T-helper 1 cell treated with Interleukin-12 subunit alpha and Interleukin-12 subunit beta and Interleukin-4 antibody, amounts not matched to agents 30 μg/mL and 1 μg/mL, for 36 hours (primary cell): ENCODE measurements around the gene ETV6.
"Not testable (repeated sequence)": the region's sequence is repeated elsewhere in the genome, so short reads cannot be mapped to it uniquely, and the experiment has no call there.

ENCODE experiments used
- H3K27ac Mint-ChIP-seq: one replicate; pipeline ENCODE4 v1.8.0; 2021; ENCODE audit warnings: mild to moderate bottlenecking, mixed read lengths
- H3K27me3 Mint-ChIP-seq: one replicate; pipeline ENCODE4 v1.8.0; 2021; ENCODE audit warnings: low read depth, mixed read lengths
- H3K36me3 Mint-ChIP-seq: one replicate; pipeline ENCODE4 v1.8.0; 2021; ENCODE audit warnings: low read depth, mixed read lengths
- H3K4me1 Mint-ChIP-seq: one replicate; pipeline ENCODE4 v1.8.0; 2021; ENCODE audit warnings: low read depth, mixed read lengths
- H3K4me3 Mint-ChIP-seq: one replicate; pipeline ENCODE4 v1.8.0; 2021; ENCODE audit warnings: mild to moderate bottlenecking, moderate library complexity, mixed read lengths
- H3K9me3 Mint-ChIP-seq: one replicate; pipeline ENCODE4 v1.8.0; 2021; ENCODE audit warnings: mixed read lengths

ETV6 gene

DNA sequence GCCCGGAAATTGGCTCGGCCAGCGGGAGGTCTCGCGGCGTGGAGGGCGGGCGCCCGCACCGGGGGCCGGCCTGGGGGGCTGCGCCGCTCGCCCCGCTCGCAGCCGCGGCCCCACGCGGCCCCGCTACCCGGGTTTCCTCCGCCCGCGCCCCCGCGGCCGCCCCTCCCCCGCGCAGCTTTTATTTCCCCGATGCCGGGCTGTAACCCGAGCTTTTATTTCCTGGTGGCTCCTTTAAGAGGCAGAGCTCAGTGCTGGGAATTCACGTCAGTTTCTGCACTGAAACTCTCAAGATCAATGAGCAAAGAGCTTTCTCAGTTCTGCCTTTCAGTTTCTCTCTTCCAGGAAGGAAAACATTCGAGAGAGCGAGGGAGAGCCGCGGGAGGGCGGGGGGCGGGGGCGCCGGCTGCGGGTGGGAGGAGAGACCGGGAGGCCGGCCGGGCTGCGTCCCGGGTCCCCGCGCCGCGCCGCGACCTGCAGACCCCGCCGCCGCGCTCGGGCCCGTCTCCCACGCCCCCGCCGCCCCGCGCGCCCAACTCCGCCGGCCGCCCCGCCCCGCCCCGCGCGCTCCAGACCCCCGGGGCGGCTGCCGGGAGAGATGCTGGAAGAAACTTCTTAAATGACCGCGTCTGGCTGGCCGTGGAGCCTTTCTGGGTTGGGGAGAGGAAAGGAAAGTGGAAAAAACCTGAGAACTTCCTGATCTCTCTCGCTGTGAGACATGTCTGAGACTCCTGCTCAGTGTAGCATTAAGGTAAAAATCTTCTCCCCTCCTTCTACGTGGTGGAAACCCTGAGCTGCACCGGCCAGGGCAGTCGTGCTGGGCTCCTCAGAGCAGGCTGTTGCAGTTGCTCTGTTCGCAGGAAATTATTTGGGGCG, at the start of gene ETV6:
TSS of gene ETV6 (plus strand) at position 262 of the 873 bp plus-strand sequence. CDS start at position 716, 454 bp downstream.
- H3K4me1 Mint-ChIP-seq = peaks cover 30% of the 10 kb centered on the region
- H3K9me3 Mint-ChIP-seq = no peaks in the 10 kb centered on the region
- H3K36me3 Mint-ChIP-seq = peaks cover 9% of the 10 kb centered on the region
- H3K27ac Mint-ChIP-seq = peak within 1 kb of the TSS; percentile 96
- H3K4me3 Mint-ChIP-seq = peak within 1 kb of the TSS; percentile 93
- H3K27me3 Mint-ChIP-seq = no peaks in the 10 kb centered on the region

GRCh38 chr12:11600199-11600598, 49.3 kb upstream of the ETV6 start:
- Mint-ChIP-seq H3K4me1 (peaks cover 19% of the 10 kb centered on the region), H3K27me3 (peaks cover 4% of the 10 kb centered on the region), H3K36me3 (no peaks in the 10 kb centered on the region), H3K27ac (no peak overlapping the region), H3K4me3 (no peak overlapping the region), H3K9me3 (no peaks in the 10 kb centered on the region)

- H3K4me3 Mint-ChIP-seq = no peak overlapping the region
- H3K36me3 Mint-ChIP-seq = no peaks in the 10 kb centered on the region
- H3K9me3 Mint-ChIP-seq = no peaks in the 10 kb centered on the region
- peaks cover 4% of the 10 kb centered on the region for H3K27me3 Mint-ChIP-seq
- H3K4me1 Mint-ChIP-seq = peaks cover 14% of the 10 kb centered on the region
- no peak overlapping the region for H3K27ac Mint-ChIP-seq
These were observed 47.8 kb upstream of the ETV6 start for GRCh38 chr12:11601647-11602046.

- Mint-ChIP-seq H3K4me1 (peaks cover 3% of the 10 kb centered on the region), H3K4me3 (no peak overlapping the region), H3K36me3 (no peaks in the 10 kb centered on the region), H3K27me3 (no peaks in the 10 kb centered on the region), H3K27ac (no peak overlapping the region), H3K9me3 (no peaks in the 10 kb centered on the region)
These were observed 42.0 kb upstream of the ETV6 start for GRCh38 chr12:11607313-11608081.

GRCh38 chr12:11609045-11609444, 40.4 kb upstream of the ETV6 start:
- H3K4me1 Mint-ChIP-seq = no peaks in the 10 kb centered on the region
- no peaks in the 10 kb centered on the region for H3K9me3 Mint-ChIP-seq
- H3K27ac Mint-ChIP-seq = no peak overlapping the region
- no peaks in the 10 kb centered on the region for H3K36me3 Mint-ChIP-seq
- peaks cover 5% of the 10 kb centered on the region for H3K27me3 Mint-ChIP-seq
- H3K4me3 Mint-ChIP-seq = no peak overlapping the region

- Mint-ChIP-seq H3K4me3 (no peak overlapping the region), H3K4me1 (no peaks in the 10 kb centered on the region), H3K27me3 (peaks cover 5% of the 10 kb centered on the region), H3K27ac (no peak overlapping the region), H3K9me3 (no peaks in the 10 kb centered on the region), H3K36me3 (no peaks in the 10 kb centered on the region)
These were observed 34.0 kb upstream of the ETV6 start for GRCh38 chr12:11615481-11615880.

GRCh38 chr12:11618046-11618445, 31.4 kb upstream of the ETV6 start:
- no peaks in the 10 kb centered on the region for H3K36me3 Mint-ChIP-seq
- H3K9me3 Mint-ChIP-seq = no peaks in the 10 kb centered on the region
- H3K4me1 Mint-ChIP-seq = peaks cover 3% of the 10 kb centered on the region
- no peak overlapping the region for H3K4me3 Mint-ChIP-seq
- H3K27me3 Mint-ChIP-seq = peaks cover 5% of the 10 kb centered on the region
- no peak overlapping the region for H3K27ac Mint-ChIP-seq

DNA sequence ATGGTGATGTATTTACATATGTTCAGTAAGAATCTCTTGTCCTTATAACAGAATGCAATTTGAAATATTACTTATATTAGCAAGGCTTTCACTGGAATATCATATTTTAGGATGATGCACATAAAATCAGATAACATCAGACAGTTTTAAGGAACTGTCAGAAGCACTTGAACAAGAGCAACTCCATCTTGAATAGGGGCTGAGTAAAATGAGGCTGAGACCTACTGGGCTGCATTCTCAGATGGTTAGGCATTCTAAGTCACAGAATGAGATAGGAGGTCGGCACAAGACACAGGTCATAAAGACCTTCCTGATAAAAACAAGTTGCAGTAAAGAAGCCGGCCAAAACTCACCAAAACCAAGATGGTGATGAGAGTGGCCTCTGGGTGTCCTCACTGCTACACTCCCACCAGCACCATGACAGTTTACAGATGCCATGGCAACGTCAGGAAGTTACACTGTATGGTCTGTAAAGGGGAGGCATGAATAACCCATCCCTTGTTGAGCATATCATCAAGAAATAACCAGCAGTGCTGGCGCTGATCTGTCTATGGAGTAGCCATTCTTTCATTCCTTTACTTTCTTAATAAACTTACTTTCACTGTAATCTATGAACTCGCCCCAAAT, 27.6 kb upstream of the ETV6 start:
- no peaks in the 10 kb centered on the region for H3K27me3 Mint-ChIP-seq
- H3K9me3 Mint-ChIP-seq = no peaks in the 10 kb centered on the region
- peaks cover 2% of the 10 kb centered on the region for H3K36me3 Mint-ChIP-seq
- no peak overlapping the region for H3K27ac Mint-ChIP-seq
- no peak overlapping the region for H3K4me3 Mint-ChIP-seq
- H3K4me1 Mint-ChIP-seq = peaks cover 5% of the 10 kb centered on the region

DNA sequence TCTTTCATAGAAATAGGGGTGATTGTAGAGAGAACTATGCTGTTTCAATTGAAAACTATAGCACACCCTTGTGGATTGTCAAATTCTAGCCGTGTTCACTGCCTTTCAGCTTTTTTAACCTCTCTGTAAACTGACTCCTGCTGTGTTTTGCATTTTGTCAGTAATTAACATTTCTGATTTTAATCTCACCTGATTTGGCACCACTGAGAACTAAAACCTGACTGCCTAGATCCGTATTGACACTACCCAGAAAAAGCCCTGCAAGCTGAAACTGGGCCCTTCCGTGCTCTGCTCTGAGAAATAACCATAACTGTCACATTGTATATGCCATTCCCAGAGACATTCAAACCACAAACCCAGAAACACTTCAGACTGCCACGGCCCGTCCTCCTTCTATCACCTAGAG, 26.6 kb upstream of the ETV6 start:
- H3K9me3 Mint-ChIP-seq = no peaks in the 10 kb centered on the region
- H3K36me3 Mint-ChIP-seq = peaks cover 2% of the 10 kb centered on the region
- no peak overlapping the region for H3K4me3 Mint-ChIP-seq
- no peaks in the 10 kb centered on the region for H3K27me3 Mint-ChIP-seq
- H3K27ac Mint-ChIP-seq = no peak overlapping the region
- H3K4me1 Mint-ChIP-seq = peaks cover 5% of the 10 kb centered on the region

GRCh38 chr12:11623382-11623781, 26.1 kb upstream of the ETV6 start:
- no peak overlapping the region for H3K4me3 Mint-ChIP-seq
- H3K9me3 Mint-ChIP-seq = no peaks in the 10 kb centered on the region
- peaks cover 5% of the 10 kb centered on the region for H3K4me1 Mint-ChIP-seq
- peaks cover 2% of the 10 kb centered on the region for H3K36me3 Mint-ChIP-seq
- no peak overlapping the region for H3K27ac Mint-ChIP-seq
- H3K27me3 Mint-ChIP-seq = no peaks in the 10 kb centered on the region

- H3K4me1 Mint-ChIP-seq = peaks cover 5% of the 10 kb centered on the region
- no peaks in the 10 kb centered on the region for H3K27me3 Mint-ChIP-seq
- no peak overlapping the region for H3K27ac Mint-ChIP-seq
- H3K4me3 Mint-ChIP-seq = no peak overlapping the region
- H3K36me3 Mint-ChIP-seq = peaks cover 2% of the 10 kb centered on the region
- H3K9me3 Mint-ChIP-seq = no peaks in the 10 kb centered on the region
These were observed 25.4 kb upstream of the ETV6 start for GRCh38 chr12:11624116-11624515.

GRCh38 chr12:11627709-11628108, 21.8 kb upstream of the ETV6 start:
- not testable (repeated sequence) for H3K9me3 Mint-ChIP-seq, H3K27ac Mint-ChIP-seq, H3K36me3 Mint-ChIP-seq, H3K4me3 Mint-ChIP-seq, H3K27me3 Mint-ChIP-seq, H3K4me1 Mint-ChIP-seq

- Mint-ChIP-seq H3K4me3 (no peak overlapping the region), H3K27me3 (no peaks in the 10 kb centered on the region), H3K27ac (no peak overlapping the region), H3K36me3 (peaks cover 2% of the 10 kb centered on the region), H3K4me1 (peaks cover 2% of the 10 kb centered on the region), H3K9me3 (no peaks in the 10 kb centered on the region)
These were observed 21.1 kb upstream of the ETV6 start for GRCh38 chr12:11628353-11628752.

DNA sequence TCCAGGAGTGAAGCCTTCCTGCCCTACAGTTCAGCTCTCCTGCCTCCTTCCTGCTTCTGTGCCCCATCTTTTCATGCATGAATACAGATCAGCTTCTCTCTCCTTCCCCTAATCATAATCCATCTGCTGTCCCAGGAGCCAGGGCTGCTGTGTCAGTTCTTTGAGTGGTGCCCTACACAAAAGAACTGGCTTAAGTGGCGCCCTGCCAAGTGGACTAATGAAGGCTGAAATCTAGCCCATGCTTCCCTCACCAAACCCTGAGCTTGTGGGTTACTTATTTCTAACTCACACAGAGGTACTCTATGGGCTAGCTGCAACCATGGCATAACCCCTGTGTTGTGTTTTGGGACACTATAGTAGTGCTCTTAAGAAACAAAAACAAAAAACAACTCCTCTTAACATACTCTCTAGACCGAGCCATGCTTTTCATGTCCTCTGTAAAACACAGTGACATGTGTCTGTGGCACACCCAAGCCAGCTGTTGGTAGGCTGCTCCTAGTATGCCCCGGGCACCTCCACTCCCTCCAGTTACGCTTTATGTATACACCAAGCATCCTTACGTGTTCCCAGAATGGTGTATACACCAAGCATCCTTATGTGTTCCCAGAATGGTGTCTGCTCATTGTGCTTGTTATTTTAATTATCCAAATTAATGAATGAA, 19.3 kb upstream of the ETV6 start:
- no peaks in the 10 kb centered on the region for H3K4me1 Mint-ChIP-seq
- H3K36me3 Mint-ChIP-seq = no peaks in the 10 kb centered on the region
- H3K9me3 Mint-ChIP-seq = peaks cover 7% of the 10 kb centered on the region
- H3K27me3 Mint-ChIP-seq = peaks cover 5% of the 10 kb centered on the region
- no peak overlapping the region for H3K4me3 Mint-ChIP-seq
- H3K27ac Mint-ChIP-seq = no peak overlapping the region
